GM23338 (cell line): ENCODE data around the gene REPS1. TPM values are rescaled to one million over a fixed set of nuclear protein-coding genes. Genes with fewer than 3 reads are reported as not detected.

ENCODE experiments used
- ATAC-seq: fragments of 200-7000 bp; cut with Tn5 transposase; 3 replicates; pipeline ENCODE4 v1.9.1; 2020
- DNase-seq: peaks from one replicate; pipeline ENCODE4 v3.0.0-alpha.2; 2015; ENCODE audit warnings: low spot score
- H2AFZ ChIP-seq: fragments of 200-600 bp; sonication (generic); 2 replicates; pipeline ENCODE4 v1.8.0; 2016; ENCODE audit warnings: antibody characterized with exemption, mild to moderate bottlenecking, moderate library complexity
- H3F3A ChIP-seq: fragments of 200-600 bp; sonication (generic); replicated peaks from 2 replicates; pipeline ENCODE4 v1.8.0; 2017; ENCODE audit warnings: antibody characterized with exemption, mixed run types, low read depth
- H3K27ac ChIP-seq: fragments of 200-600 bp; sonication (generic); 2 replicates; pipeline ENCODE4 v1.6.1; 2016; ENCODE audit warnings: low read depth
- H3K27me3 ChIP-seq: fragments of 200-600 bp; sonication (generic); 2 replicates; pipeline ENCODE4 v1.8.0; 2016; ENCODE audit warnings: mild to moderate bottlenecking, mixed run types, moderate library complexity; ENCODE audit not compliant: insufficient read depth
- H3K36me3 ChIP-seq: fragments of 200-600 bp; sonication (generic); 2 replicates; pipeline ENCODE4 v1.8.0; 2016; ENCODE audit warnings: mild to moderate bottlenecking; ENCODE audit not compliant: insufficient read depth
- H3K4me1 ChIP-seq: fragments of 200-600 bp; sonication (generic); 2 replicates; pipeline ENCODE4 v1.8.0; 2016; ENCODE audit warnings: mild to moderate bottlenecking, moderate library complexity; ENCODE audit not compliant: insufficient read depth
- H3K4me2 ChIP-seq: fragments of 200-600 bp; sonication (generic); 2 replicates; pipeline ENCODE4 v1.7.1; 2017; ENCODE audit warnings: mixed run types
- H3K4me3 ChIP-seq: fragments of 200-600 bp; sonication (generic); 2 replicates; pipeline ENCODE4 v1.6.1; 2016; ENCODE audit warnings: mixed run types
- H3K79me2 ChIP-seq: fragments of 200-600 bp; sonication (generic); replicated peaks from 2 replicates; pipeline ENCODE4 v1.8.0; 2017; ENCODE audit warnings: mild to moderate bottlenecking; ENCODE audit not compliant: insufficient read depth
- H3K9me2 ChIP-seq: fragments of 200-600 bp; sonication (generic); 2 replicates; pipeline ENCODE4 v1.8.0; 2017; ENCODE audit not compliant: insufficient read depth
- H4K20me1 ChIP-seq: fragments of 200-600 bp; sonication (generic); replicated peaks from 2 replicates; pipeline ENCODE4 v1.8.0; 2017; ENCODE audit warnings: mild to moderate bottlenecking; ENCODE audit not compliant: insufficient read depth
- H3K27ac Mint-ChIP-seq: 2 replicates; pipeline ENCODE4 v1.8.0; 2020; ENCODE audit warnings: inconsistent platforms, mild to moderate bottlenecking, moderate library complexity, mixed read lengths
- H3K27me3 Mint-ChIP-seq: 3 replicates; pipeline ENCODE4 v1.8.0; 2022; ENCODE audit warnings: low read depth, mild to moderate bottlenecking, moderate library complexity, mixed read lengths, inconsistent platforms; ENCODE audit not compliant: insufficient read depth, poor library complexity
- H3K36me3 Mint-ChIP-seq: 3 replicates; pipeline ENCODE4 v1.8.0; 2021; ENCODE audit warnings: low read depth, mild to moderate bottlenecking, inconsistent platforms, moderate library complexity, mixed read lengths
- H3K4me1 Mint-ChIP-seq: 3 replicates; pipeline ENCODE4 v1.8.0; 2020; ENCODE audit warnings: mild to moderate bottlenecking, inconsistent platforms, mixed read lengths
- H3K4me3 Mint-ChIP-seq: 3 replicates; pipeline ENCODE4 v1.8.0; 2021; ENCODE audit warnings: moderate library complexity, mild to moderate bottlenecking, inconsistent platforms, mixed read lengths
- H3K9me3 Mint-ChIP-seq: 3 replicates; pipeline ENCODE4 v1.8.0; 2020; ENCODE audit warnings: moderate library complexity, mild to moderate bottlenecking, inconsistent platforms, mixed read lengths
- CREB1 ChIP-seq: fragments of 250-450 bp; sonication (Bioruptor Pico); IDR thresholded peaks from 2 replicates; pipeline ENCODE4 v1.5.0; 2020; ENCODE audit warnings: low read depth, mild to moderate bottlenecking, moderate library complexity
- CTCF ChIP-seq, 2 experiments: fragments of 200-600 bp in 1 of 2; sonication (generic) in 1 of 2; conservative IDR thresholded peaks; 2 replicates each; pipeline versions ENCODE4 v1.5.1 to v1.6.1; 2016 to 2017; ENCODE audit warnings: antibody characterized with exemption in 2 of 2, low read depth in 2 of 2, mild to moderate bottlenecking in 2 of 2, moderate library complexity in 1 of 2
- ETS1 ChIP-seq: IDR thresholded peaks from 2 replicates; pipeline ENCODE4 v1.6.1; 2016; ENCODE audit warnings: antibody characterized with exemption
- POLR2AphosphoS5 ChIP-seq: IDR thresholded peaks from 2 replicates; pipeline ENCODE4 v1.6.1; 2016; ENCODE audit warnings: antibody characterized with exemption, low read depth
- STAT1 ChIP-seq: IDR thresholded peaks from one replicate; pipeline ENCODE4 v1.6.1; 2016; ENCODE audit warnings: antibody characterized with exemption; ENCODE audit not compliant: unreplicated experiment
- ZNF114 ChIP-seq: fragments of 250-450 bp; sonication (Bioruptor Pico); IDR thresholded peaks from 2 replicates; pipeline ENCODE4 v1.5.0; 2020; ENCODE audit warnings: mild to moderate bottlenecking, moderate library complexity
- ZNF462 ChIP-seq: fragments of 250-450 bp; sonication (Bioruptor Pico); IDR thresholded peaks from 2 replicates; pipeline ENCODE4 v1.5.0; 2020; ENCODE audit warnings: mild to moderate bottlenecking, moderate library complexity
- polyA plus RNA-seq: library from polyadenylated mRNA; unstranded; fragments of >200 nt; fragmentation: Nextera tagmentation; extraction: Ambion mirVana; gene quantifications from 2 replicates; pipeline ENCODE4 v1.2.1, GENCODE V29; 2016
- total RNA-seq: library from RNA; depleted of rRNA; stranded (reverse); fragments of >200 nt; shearing (Covaris generic); gene quantifications from 2 replicates; pipeline ENCODE4 v1.2.3, GENCODE V29; 2014

Gene REPS1
- total and polyA plus RNA-seq, 2 experiments from 2014 or later, result 46.0 to 65.7 TPM

- peak; percentile 89 for TF ChIP-seq POLR2AphosphoS5
- no peak for TF ChIP-seq ZNF462 (CRISPR knock-in tag)
- Histone ChIP-seq H2AFZ (no peak within 1 kb of the TSS), H3K4me1 (peaks cover 41% of the 10 kb centered on the region), H3K27me3 (no peaks in the 10 kb centered on the region), H3F3A (no peaks in the 10 kb centered on the region), H3K79me2 (peaks cover 49% of the 10 kb centered on the region), H3K4me2 (peak within 1 kb of the TSS; percentile 77), H3K4me3 (peak within 1 kb of the TSS; percentile 91), H3K9me2 (no peaks in the 10 kb centered on the region), H4K20me1 (peaks cover 14% of the 10 kb centered on the region), H3K36me3 (no peaks in the 10 kb centered on the region), H3K27ac (peak within 1 kb of the TSS; percentile 92)
- Mint-ChIP-seq H3K27ac (peak within 1 kb of the TSS; percentile 69), H3K9me3 (no peaks in the 10 kb centered on the region), H3K36me3 (peaks cover 5% of the 10 kb centered on the region), H3K4me1 (peaks cover 27% of the 10 kb centered on the region), H3K27me3 (peaks cover 1% of the 10 kb centered on the region), H3K4me3 (no peak within 1 kb of the TSS; the same call in 2 of the 3 replicates)
- ATAC-seq (peak; percentile 42), DNase-seq (peak; percentile 48)
Observed at GRCh38 chr6:139028658-139029469, 40.8 kb upstream of the REPS1 start, which contains the start of gene ABRACL. Gene ABRACL (plus strand): TSS chr6:139028745. CDS start chr6:139034161, 5,416 bp downstream.

GRCh38 chr6:139028215-139028657 is 40.2 kb upstream of the REPS1 start:
- Mint-ChIP-seq H3K27ac (peak overlapping the region; percentile 69), H3K4me3 (no peak overlapping the region; the same call in 2 of the 3 replicates), H3K27me3 (no peaks in the 10 kb centered on the region), H3K4me1 (peaks cover 27% of the 10 kb centered on the region), H3K36me3 (no peaks in the 10 kb centered on the region), H3K9me3 (no peaks in the 10 kb centered on the region)
- Histone ChIP-seq H3K79me2 (peaks cover 43% of the 10 kb centered on the region), H3K36me3 (no peaks in the 10 kb centered on the region), H3K4me1 (peaks cover 39% of the 10 kb centered on the region), H3K27me3 (no peaks in the 10 kb centered on the region), H4K20me1 (peaks cover 7% of the 10 kb centered on the region), H2AFZ (no peak overlapping the region), H3K4me2 (peak overlapping the region; percentile 77), H3K9me2 (no peaks in the 10 kb centered on the region), H3K4me3 (peak overlapping the region; percentile 91), H3F3A (no peaks in the 10 kb centered on the region), H3K27ac (peak overlapping the region; percentile 92)
- ATAC-seq (peak; percentile 85), DNase-seq (peak; percentile 92)
- TF ChIP-seq ZNF114 (CRISPR knock-in tag), result no peak
- no peak for TF ChIP-seq ETS1
- no peak for TF ChIP-seq STAT1
- TF ChIP-seq CREB1 (CRISPR knock-in tag), result no peak
- no peak for TF ChIP-seq CTCF (conservative IDR thresholded peaks at IDR 0.05; ENCODE audit: low read depth in 2 of 2)
